Spleen (tissue), 7 donors: ENCODE measurements around the gene SRXN1.

Experiments used
- POLR2AphosphoS5 ChIP-seq, 3 donors: sonication (generic); formaldehyde crosslinking; IDR thresholded peaks; one replicate each; pipeline ENCODE4 v1.5.1; 2017; ENCODE audit warnings: antibody characterized with exemption in 3 of 3
- TF ChIP-seq, protein P1 (sequence below), 11 experiments: fragments of 200-600 bp in 7 of 11; fragments of 450-650 bp in 4 of 11; sonication (generic) in 4 of 11; IDR thresholded peaks in 8 of 11; conservative IDR thresholded peaks in 3 of 11; 1 replicate in 7 of 11; 2 replicates in 4 of 11; pipeline versions ENCODE4 v1.4.0 to v1.8.0; 2016 to 2021; ENCODE audit warnings: antibody characterized with exemption in 11 of 11, inconsistent platforms in 4 of 11, mild to moderate bottlenecking in 1 of 11
- donor health status: DM: no; HTN: no; CAD: no; lungs with moderate emphysema.
- donor health status: DM: no; HTN: no; CAD: no.
- donor health status: DM: no; HTN: no; CAD: no.

DNA sequence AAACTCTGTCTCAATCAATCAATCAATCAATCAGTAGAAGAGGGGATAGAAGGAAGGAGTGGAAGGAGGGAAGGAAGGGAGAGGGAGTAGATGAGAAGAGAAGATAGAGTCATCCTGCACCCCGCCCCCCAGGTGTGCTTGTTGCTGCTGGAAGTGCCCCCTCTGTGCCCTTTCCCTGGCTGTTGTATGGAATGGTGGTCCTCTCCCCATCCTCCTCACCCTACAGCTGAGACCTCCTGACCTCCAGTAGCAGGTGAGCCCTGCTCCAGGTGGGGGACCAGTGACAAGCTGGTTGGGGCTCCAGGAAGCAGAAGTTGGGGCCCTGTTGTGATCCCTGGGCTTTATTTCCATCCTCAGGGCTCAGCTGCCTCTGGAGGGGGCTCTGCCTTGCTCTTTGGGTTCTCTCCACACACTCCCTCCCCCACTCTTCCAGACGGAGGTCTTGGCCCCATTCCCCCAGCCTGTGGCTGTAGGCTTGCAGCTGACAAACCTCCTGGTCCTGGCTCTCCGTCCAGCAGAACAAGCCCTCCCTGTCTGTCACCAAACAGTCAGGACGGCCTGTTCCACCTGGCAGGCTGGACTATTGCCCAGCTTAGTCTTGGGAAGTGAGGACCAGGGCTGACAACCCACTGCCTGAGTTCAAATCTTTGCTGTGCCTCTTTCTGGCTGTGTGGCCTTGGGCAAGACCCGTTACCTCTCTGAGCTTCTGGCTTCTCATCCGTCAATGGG, 48.6 kb upstream of the SRXN1 start:
- TF ChIP-seq, protein P1, sequence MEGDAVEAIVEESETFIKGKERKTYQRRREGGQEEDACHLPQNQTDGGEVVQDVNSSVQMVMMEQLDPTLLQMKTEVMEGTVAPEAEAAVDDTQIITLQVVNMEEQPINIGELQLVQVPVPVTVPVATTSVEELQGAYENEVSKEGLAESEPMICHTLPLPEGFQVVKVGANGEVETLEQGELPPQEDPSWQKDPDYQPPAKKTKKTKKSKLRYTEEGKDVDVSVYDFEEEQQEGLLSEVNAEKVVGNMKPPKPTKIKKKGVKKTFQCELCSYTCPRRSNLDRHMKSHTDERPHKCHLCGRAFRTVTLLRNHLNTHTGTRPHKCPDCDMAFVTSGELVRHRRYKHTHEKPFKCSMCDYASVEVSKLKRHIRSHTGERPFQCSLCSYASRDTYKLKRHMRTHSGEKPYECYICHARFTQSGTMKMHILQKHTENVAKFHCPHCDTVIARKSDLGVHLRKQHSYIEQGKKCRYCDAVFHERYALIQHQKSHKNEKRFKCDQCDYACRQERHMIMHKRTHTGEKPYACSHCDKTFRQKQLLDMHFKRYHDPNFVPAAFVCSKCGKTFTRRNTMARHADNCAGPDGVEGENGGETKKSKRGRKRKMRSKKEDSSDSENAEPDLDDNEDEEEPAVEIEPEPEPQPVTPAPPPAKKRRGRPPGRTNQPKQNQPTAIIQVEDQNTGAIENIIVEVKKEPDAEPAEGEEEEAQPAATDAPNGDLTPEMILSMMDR (IDR thresholded peaks at IDR 0.05 in 8 of 11, conservative IDR thresholded peaks at IDR 0.05 in 3 of 11), result no peak
- no peak for TF ChIP-seq POLR2AphosphoS5 (IDR thresholded peaks at IDR 0.05)
